HCT116 (cell line): Measurements from ENCODE around the gene ZCCHC2.

Experiments used
- CTCF ChIP-seq, 3 experiments: fragments of 200-600 bp in 1 of 3; sonication (generic) in 1 of 3; IDR thresholded peaks in 2 of 3; conservative IDR thresholded peaks in 1 of 3; 2 replicates each; pipeline ENCODE4 v1.5.1; 2012 to 2017; ENCODE audit warnings: low read depth in 2 of 3, low read length in 2 of 3, antibody characterized with exemption in 1 of 3, borderline replicate concordance in 1 of 3, control low read depth in 1 of 3, mild to moderate bottlenecking in 1 of 3, mixed read lengths in 1 of 3, mixed run types in 1 of 3, moderate library complexity in 1 of 3; ENCODE audit not compliant: insufficient read depth in 1 of 3
- POLR2A ChIP-seq: IDR thresholded peaks from 2 replicates; pipeline ENCODE4 v1.7.0; 2011; ENCODE audit warnings: borderline replicate concordance; ENCODE audit not compliant: insufficient read depth, insufficient read length; ENCODE audit errors: extremely low read depth
- POLR2AphosphoS5 ChIP-seq: IDR thresholded peaks from 2 replicates; pipeline ENCODE4 v1.6.1; 2011; ENCODE audit warnings: mild to moderate bottlenecking, low read depth, low read length, moderate library complexity
- RAD21 ChIP-seq: IDR thresholded peaks from 2 replicates; pipeline ENCODE4 v1.6.1; 2012; ENCODE audit warnings: low read depth, mild to moderate bottlenecking

- TF ChIP-seq CTCF (IDR thresholded peaks at IDR 0.05 in 2 of 3, conservative IDR thresholded peaks at IDR 0.05 in 1 of 3; ENCODE audit: borderline replicate concordance in 1 of 3, insufficient read depth in 1 of 3, low read depth in 2 of 3, low read length in 2 of 3) (no peak), RAD21 (no peak), POLR2AphosphoS5 (no peak), POLR2A (no peak)
These were observed 1.7 kb upstream of the ZCCHC2 start for GRCh38 chr18:62521082-62521481.
